IPS-15b (cell line): ENCODE data around the gene PURB.
"Not testable (repeated sequence)": the region's sequence is repeated elsewhere in the genome, so short reads cannot be mapped to it uniquely, and the experiment has no call there.

Experiments used
- H3K27me3 ChIP-seq: one replicate; pipeline ENCODE4 v1.6.1; 2013; ENCODE audit warnings: low read length; ENCODE audit not compliant: control insufficient read depth, insufficient read depth
- H3K36me3 ChIP-seq: one replicate; pipeline ENCODE4 v1.6.1; 2013; ENCODE audit warnings: low read length; ENCODE audit not compliant: control insufficient read depth, insufficient read depth
- H3K4me1 ChIP-seq: one replicate; pipeline ENCODE4 v1.6.1; 2013; ENCODE audit warnings: mild to moderate bottlenecking, low read length; ENCODE audit not compliant: control insufficient read depth, insufficient read depth
- H3K4me3 ChIP-seq: one replicate; pipeline ENCODE4 v1.5.1; 2013; ENCODE audit warnings: low read depth, low read length
- H3K9ac ChIP-seq: one replicate; pipeline ENCODE4 v1.6.1; 2013; ENCODE audit warnings: low read depth, mild to moderate bottlenecking, low read length
- H3K9me3 ChIP-seq: one replicate; pipeline ENCODE4 v1.6.1; 2013; ENCODE audit warnings: mild to moderate bottlenecking, low read length; ENCODE audit not compliant: control insufficient read depth, insufficient read depth

The PURB gene

DNA sequence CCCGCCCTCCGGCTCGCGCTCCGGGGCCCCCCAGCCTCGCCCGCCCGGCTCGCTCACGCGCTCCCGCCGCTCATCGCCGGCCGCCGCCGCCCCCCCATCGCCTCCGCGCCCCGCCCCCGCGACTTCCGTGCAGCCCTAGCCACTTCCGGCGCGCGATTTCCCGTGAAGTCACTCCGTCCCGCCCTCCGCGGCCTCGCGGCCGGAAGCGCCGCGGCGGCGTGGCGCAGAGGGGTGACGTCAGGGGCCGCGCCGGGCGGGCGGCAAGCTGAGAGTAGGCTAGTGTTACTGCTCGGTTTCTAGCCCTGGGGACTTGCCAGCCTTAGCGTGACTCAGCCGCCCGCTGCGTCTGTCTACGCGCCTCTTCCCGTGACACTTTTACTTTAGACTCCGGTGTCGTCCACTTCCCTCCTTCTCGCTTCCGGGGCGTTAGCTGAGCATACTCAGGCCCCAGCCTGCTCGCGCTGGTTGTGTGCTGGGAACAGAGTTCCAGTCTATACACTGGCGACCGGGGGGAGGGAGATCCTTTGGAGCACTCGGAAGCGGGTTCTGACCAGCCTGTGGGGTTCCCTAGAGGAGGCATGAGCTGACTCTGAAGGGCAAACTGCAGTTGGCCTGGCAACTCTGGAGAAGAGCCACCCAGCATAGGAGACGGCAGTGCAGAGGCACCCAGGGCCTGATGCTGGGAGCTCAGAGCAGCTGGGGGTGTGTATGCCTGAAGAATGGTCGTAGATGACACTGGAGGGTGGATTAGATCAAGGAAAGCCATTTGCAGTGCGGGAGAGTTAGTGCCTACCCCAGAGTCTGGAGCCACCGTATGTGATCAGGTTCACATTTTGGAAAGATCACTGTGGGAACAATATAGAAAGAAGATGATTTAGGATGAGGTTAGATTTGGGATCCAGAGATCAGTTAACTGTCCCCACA lies at the start of gene PURB:
TSS of gene PURB (minus strand) at position 137 of the 924 bp plus-strand sequence. CDS start 182 bp downstream, outside the sequence.
- peaks cover 25% of the 10 kb centered on the region for H3K4me1 ChIP-seq
- H3K4me3 ChIP-seq = peak within 1 kb of the TSS; percentile 95
- no peaks in the 10 kb centered on the region for H3K9me3 ChIP-seq
- H3K9ac ChIP-seq = peak within 1 kb of the TSS; percentile 98
- H3K36me3 ChIP-seq = peaks cover 6% of the 10 kb centered on the region
- H3K27me3 ChIP-seq = no peaks in the 10 kb centered on the region

- Histone ChIP-seq H3K27me3 (no peaks in the 10 kb centered on the region), H3K4me1 (no peaks in the 10 kb centered on the region), H3K9me3 (no peaks in the 10 kb centered on the region), H3K9ac (no peak overlapping the region), H3K4me3 (no peak overlapping the region), H3K36me3 (no peaks in the 10 kb centered on the region)
Measured at GRCh38 chr7:44935016-44935415, 49.7 kb upstream of the PURB start.

DNA sequence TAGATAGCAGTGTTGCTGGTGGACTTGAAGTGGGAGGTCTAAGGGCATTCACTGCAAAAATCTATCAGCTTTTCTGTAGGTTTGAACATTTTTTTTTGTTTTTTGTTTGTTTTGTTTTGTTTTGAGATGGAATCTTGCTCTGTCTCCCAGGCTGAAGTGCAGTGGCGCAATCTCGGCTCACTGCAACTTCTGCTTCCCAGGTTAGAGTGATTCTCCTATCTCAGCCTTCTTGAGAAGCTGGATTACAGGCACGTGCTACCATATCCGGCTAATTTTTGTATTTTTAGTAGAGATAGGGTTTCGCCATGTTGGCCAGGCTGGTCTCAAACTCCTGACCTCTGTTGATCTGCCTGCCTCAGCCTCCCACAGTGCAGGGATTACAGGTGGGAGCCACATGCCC lies 49.2 kb upstream of the PURB start:
- H3K4me1 ChIP-seq, H3K9ac ChIP-seq, H3K36me3 ChIP-seq, H3K4me3 ChIP-seq, H3K9me3 ChIP-seq, H3K27me3 ChIP-seq: not testable (repeated sequence)

DNA sequence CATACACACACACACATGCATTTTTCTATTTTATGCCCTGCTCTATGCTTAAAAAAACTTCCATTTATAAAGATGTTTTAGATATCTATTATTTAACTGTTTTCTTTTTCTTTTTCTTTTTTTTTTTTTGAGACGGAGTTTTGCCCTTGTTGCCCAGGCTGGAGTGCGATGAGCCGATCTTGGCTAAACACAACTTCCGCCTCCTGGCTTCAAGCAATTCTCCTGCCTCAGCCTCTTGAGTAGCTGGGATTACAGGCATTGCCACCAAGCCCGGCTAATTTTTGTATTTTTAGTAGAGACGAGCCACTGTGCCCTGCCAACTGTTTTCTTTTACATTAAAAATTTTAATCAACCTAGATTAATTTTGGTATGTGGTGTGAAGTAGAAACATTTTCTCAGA lies 45.6 kb upstream of the PURB start:
- H3K9me3 ChIP-seq = no peaks in the 10 kb centered on the region
- H3K27me3 ChIP-seq = no peaks in the 10 kb centered on the region
- no peak overlapping the region for H3K4me3 ChIP-seq
- no peaks in the 10 kb centered on the region for H3K4me1 ChIP-seq
- H3K9ac ChIP-seq = no peak overlapping the region
- H3K36me3 ChIP-seq = no peaks in the 10 kb centered on the region

- Histone ChIP-seq H3K36me3 (no peaks in the 10 kb centered on the region), H3K27me3 (no peaks in the 10 kb centered on the region), H3K4me3 (no peak overlapping the region), H3K9ac (no peak overlapping the region), H3K9me3 (no peaks in the 10 kb centered on the region), H3K4me1 (no peaks in the 10 kb centered on the region)
Measured at GRCh38 chr7:44922351-44922694, 37.0 kb upstream of the PURB start.

DNA sequence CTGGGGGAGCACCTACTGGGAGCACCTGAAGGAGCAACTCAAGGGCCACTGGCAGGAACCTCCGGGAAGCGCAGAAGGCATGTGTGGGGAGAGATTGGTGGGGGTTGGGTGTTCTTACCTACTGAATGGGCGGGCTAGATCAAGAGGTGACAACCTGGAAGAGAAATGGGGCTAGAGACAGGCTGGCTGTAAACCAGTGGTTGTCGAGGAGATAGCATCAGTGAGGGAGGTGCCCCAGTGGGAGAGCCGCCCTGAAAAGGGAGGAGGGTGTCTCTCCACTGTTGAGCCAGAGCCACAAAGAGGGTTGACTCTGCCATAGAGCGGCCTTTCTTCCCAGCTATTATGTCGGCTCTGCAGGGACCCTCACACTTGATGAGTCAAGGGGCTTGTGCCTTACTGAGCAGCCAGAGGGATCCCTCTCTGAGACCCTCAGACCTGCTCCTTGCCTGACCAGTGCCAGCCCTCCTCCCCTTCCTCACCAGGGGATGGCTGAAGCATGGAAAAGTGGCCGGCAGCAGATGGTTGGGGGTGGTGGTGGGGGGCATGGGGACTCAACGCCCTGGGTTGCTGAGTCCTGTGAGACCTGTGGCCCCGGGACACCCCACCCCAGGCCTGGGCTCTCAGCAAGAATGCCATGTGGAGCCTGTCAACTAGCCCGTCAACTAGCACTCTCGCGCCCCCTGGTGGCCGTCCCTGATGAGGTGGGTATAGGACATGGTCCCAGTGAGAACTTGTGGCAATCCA lies 36.4 kb upstream of the PURB start:
- Histone ChIP-seq H3K4me1 (no peaks in the 10 kb centered on the region), H3K27me3 (no peaks in the 10 kb centered on the region), H3K4me3 (no peak overlapping the region), H3K36me3 (no peaks in the 10 kb centered on the region), H3K9ac (no peak overlapping the region), H3K9me3 (no peaks in the 10 kb centered on the region)

DNA sequence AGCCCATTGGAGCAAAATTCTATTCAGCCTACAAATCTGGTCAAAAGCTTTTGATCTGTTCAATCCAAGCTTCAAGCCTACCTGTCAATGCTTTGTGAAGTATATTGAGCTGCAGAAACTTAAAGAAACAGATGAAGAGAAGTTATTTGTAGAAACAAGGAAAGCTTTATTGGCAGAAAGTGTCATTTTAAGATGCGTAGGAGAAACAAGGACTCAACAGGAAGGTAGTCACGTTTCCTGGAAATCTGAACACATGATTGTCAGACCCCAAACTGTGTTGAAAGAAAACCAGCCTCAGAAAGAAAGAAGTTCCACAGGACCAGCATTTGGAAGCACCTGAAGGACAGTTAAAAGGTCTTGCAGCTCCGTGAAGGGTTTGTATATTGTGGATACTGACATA lies 34.8 kb upstream of the PURB start:
- Histone ChIP-seq H3K9me3 (no peaks in the 10 kb centered on the region), H3K4me1 (no peaks in the 10 kb centered on the region)

GRCh38 chr7:44918029-44918428 lies 32.7 kb upstream of the PURB start:
- H3K4me3 ChIP-seq = no peak overlapping the region
- H3K9me3 ChIP-seq = no peaks in the 10 kb centered on the region
- H3K4me1 ChIP-seq = no peaks in the 10 kb centered on the region
- H3K27me3 ChIP-seq = no peaks in the 10 kb centered on the region
- no peak overlapping the region for H3K9ac ChIP-seq
- no peaks in the 10 kb centered on the region for H3K36me3 ChIP-seq

More for the DNA sequence above, 34.8 kb upstream of the PURB start:
- Histone ChIP-seq H3K9ac (no peak overlapping the region), H3K4me3 (no peak overlapping the region), H3K27me3 (no peaks in the 10 kb centered on the region), H3K36me3 (no peaks in the 10 kb centered on the region)

- H3K27me3 ChIP-seq = no peaks in the 10 kb centered on the region
- H3K9ac ChIP-seq = no peak overlapping the region
Measured at GRCh38 chr7:44917465-44917864, 32.1 kb upstream of the PURB start.

GRCh38 chr7:44914992-44915607 lies 29.8 kb upstream of the PURB start:
- H3K9ac ChIP-seq = no peak overlapping the region
- H3K27me3 ChIP-seq = no peaks in the 10 kb centered on the region
- no peaks in the 10 kb centered on the region for H3K36me3 ChIP-seq
- H3K4me3 ChIP-seq = no peak overlapping the region
- H3K9me3 ChIP-seq = no peaks in the 10 kb centered on the region
- no peaks in the 10 kb centered on the region for H3K4me1 ChIP-seq

More at GRCh38 chr7:44917465-44917864, 32.1 kb upstream of the PURB start:
- no peak overlapping the region for H3K4me3 ChIP-seq
- H3K4me1 ChIP-seq = no peaks in the 10 kb centered on the region
- no peaks in the 10 kb centered on the region for H3K9me3 ChIP-seq
- no peaks in the 10 kb centered on the region for H3K36me3 ChIP-seq

DNA sequence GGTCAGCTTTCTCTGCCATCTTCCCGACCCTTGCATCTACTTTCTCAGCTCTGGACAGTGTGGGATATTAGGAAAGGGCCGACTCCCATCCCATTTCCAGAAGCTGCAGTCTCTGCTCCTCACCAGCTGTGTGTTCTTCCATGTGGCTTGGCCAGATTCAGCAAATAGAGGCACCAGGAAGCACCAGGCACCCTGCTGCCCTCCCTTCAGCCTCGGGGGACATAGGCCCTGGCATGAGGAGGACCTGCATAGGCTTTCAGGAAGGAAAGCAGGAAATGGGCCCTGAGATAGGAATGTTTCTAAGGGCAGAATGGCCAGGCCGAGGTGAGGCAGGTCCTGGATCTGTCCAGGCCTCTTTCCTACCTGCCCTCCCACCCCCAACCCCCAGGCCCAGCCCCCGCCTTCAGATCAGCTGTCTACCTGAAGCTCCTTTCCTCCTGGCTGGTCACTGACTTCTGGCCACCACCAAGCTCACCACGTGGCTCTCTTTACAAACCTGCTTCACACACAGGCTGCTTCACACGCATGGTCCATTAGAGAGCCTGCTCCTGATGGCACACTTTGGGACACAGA lies 27.5 kb upstream of the PURB start:
- H3K4me1 ChIP-seq = no peaks in the 10 kb centered on the region
- H3K4me3 ChIP-seq = no peak overlapping the region
- no peaks in the 10 kb centered on the region for H3K27me3 ChIP-seq
- H3K36me3 ChIP-seq = no peaks in the 10 kb centered on the region
- H3K9me3 ChIP-seq = no peaks in the 10 kb centered on the region
- H3K9ac ChIP-seq = no peak overlapping the region
